K562 (cell line): ENCODE data around the gene PTPRC.

Source experiments
- EZH2 ChIP-seq: IDR thresholded peaks from 2 replicates; pipeline ENCODE4 v1.6.1; 2012; ENCODE audit warnings: low read depth, mild to moderate bottlenecking, inconsistent platforms, low read length, borderline replicate concordance
- FOSL1 ChIP-seq: fragments of 200-800 bp; sonication (Bioruptor generic); conservative IDR thresholded peaks from 2 replicates; pipeline ENCODE4 v1.6.1; 2016; ENCODE audit warnings: missing genetic modification characterization, missing compliant biosample characterization
- FOXJ3 ChIP-seq: sonication (generic); formaldehyde crosslinking; IDR thresholded peaks from 2 replicates; pipeline ENCODE4 v1.4.0; 2020; ENCODE audit warnings: mild to moderate bottlenecking, missing genetic modification reagents
- HMG20A ChIP-seq: fragments of 450-650 bp; formaldehyde crosslinking; conservative IDR thresholded peaks from 2 replicates; pipeline ENCODE4 v1.4.0; 2020; ENCODE audit warnings: mild to moderate bottlenecking, mixed read lengths
- LARP7 ChIP-seq: fragments of 450-650 bp; IDR thresholded peaks from 2 replicates; pipeline ENCODE4 v1.6.1; 2016
- MAFK ChIP-seq: IDR thresholded peaks from 2 replicates; pipeline ENCODE4 v1.6.1; 2011; ENCODE audit warnings: low read length, improper control_type of control experiment
- RB1 ChIP-seq: fragments of 450-650 bp; IDR thresholded peaks from 2 replicates; pipeline ENCODE4 v1.6.1; 2017; ENCODE audit warnings: low read depth, mild to moderate bottlenecking
- SIN3A ChIP-seq, 2 experiments: fragments of 150-350 bp in 1 of 2; IDR thresholded peaks; 2 replicates each; pipeline ENCODE4 v1.6.1; 2011 to 2016; ENCODE audit warnings: borderline replicate concordance in 2 of 2, low read depth in 2 of 2, low read length in 2 of 2, mild to moderate bottlenecking in 2 of 2, moderate library complexity in 2 of 2; ENCODE audit not compliant: control insufficient read depth in 1 of 2
- TEAD2 ChIP-seq: fragments of 450-650 bp; IDR thresholded peaks from 2 replicates; pipeline ENCODE4 v1.6.1; 2016; ENCODE audit warnings: missing genetic modification characterization, control low read depth, missing compliant biosample characterization
- ZNF12 ChIP-seq: sonication (generic); formaldehyde crosslinking; IDR thresholded peaks from 2 replicates; pipeline ENCODE4 v1.4.0; 2020; ENCODE audit warnings: mild to moderate bottlenecking, missing genetic modification reagents
- TF ChIP-seq, protein P1 (sequence below): sonication (generic); formaldehyde crosslinking; IDR thresholded peaks from 2 replicates; pipeline ENCODE4 v1.8.1; 2023; ENCODE audit warnings: missing genetic modification reagents, mild to moderate bottlenecking, borderline replicate concordance
- TF ChIP-seq, protein P2 (sequence below): sonication (generic); formaldehyde crosslinking; IDR thresholded peaks from 2 replicates; pipeline ENCODE4 v1.8.0; 2022; ENCODE audit warnings: missing genetic modification reagents, mild to moderate bottlenecking, borderline replicate concordance
- TF ChIP-seq, protein P3 (sequence below): sonication (generic); formaldehyde crosslinking; IDR thresholded peaks from 2 replicates; pipeline ENCODE4 v1.8.1; 2023; ENCODE audit warnings: mild to moderate bottlenecking, missing genetic modification reagents, moderate library complexity
- TF ChIP-seq, protein P4 (sequence below): fragments of 250-450 bp; sonication (Bioruptor Pico); IDR thresholded peaks from 2 replicates; pipeline ENCODE4 v1.4.0; 2020; ENCODE audit warnings: mild to moderate bottlenecking

DNA sequence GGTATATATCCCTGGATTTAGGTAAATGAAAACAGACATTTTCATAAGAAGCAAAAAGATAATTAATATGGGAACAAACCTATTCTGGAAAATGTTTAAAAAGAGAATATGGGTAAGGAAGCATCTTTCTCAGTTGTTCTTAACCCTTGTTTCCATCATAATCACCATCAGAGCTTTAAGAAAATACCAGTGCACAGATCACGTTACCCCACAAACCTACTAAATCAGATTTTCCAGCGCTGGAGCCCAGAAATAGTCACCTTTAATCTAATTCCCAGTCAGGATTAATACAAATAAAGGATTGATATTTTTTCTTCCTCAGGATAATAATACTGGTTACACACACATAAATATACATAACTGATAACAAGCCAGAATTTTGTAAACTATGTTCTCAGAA is 44.6 kb downstream of the PTPRC start:
- TF ChIP-seq, protein P1, sequence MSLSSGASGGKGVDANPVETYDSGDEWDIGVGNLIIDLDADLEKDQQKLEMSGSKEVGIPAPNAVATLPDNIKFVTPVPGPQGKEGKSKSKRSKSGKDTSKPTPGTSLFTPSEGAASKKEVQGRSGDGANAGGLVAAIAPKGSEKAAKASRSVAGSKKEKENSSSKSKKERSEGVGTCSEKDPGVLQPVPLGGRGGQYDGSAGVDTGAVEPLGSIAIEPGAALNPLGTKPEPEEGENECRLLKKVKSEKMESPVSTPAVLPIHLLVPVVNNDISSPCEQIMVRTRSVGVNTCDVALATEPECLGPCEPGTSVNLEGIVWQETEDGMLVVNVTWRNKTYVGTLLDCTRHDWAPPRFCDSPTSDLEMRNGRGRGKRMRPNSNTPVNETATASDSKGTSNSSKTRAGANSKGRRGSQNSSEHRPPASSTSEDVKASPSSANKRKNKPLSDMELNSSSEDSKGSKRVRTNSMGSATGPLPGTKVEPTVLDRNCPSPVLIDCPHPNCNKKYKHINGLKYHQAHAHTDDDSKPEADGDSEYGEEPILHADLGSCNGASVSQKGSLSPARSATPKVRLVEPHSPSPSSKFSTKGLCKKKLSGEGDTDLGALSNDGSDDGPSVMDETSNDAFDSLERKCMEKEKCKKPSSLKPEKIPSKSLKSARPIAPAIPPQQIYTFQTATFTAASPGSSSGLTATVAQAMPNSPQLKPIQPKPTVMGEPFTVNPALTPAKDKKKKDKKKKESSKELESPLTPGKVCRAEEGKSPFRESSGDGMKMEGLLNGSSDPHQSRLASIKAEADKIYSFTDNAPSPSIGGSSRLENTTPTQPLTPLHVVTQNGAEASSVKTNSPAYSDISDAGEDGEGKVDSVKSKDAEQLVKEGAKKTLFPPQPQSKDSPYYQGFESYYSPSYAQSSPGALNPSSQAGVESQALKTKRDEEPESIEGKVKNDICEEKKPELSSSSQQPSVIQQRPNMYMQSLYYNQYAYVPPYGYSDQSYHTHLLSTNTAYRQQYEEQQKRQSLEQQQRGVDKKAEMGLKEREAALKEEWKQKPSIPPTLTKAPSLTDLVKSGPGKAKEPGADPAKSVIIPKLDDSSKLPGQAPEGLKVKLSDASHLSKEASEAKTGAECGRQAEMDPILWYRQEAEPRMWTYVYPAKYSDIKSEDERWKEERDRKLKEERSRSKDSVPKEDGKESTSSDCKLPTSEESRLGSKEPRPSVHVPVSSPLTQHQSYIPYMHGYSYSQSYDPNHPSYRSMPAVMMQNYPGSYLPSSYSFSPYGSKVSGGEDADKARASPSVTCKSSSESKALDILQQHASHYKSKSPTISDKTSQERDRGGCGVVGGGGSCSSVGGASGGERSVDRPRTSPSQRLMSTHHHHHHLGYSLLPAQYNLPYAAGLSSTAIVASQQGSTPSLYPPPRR (CRISPR knock-in tag) = no peak
- TF ChIP-seq, protein P2, sequence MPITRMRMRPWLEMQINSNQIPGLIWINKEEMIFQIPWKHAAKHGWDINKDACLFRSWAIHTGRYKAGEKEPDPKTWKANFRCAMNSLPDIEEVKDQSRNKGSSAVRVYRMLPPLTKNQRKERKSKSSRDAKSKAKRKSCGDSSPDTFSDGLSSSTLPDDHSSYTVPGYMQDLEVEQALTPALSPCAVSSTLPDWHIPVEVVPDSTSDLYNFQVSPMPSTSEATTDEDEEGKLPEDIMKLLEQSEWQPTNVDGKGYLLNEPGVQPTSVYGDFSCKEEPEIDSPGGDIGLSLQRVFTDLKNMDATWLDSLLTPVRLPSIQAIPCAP (CRISPR knock-in tag) = no peak
- TF ChIP-seq TEAD2 (no peak), FOSL1 (no peak), HMG20A (CRISPR knock-in tag) (no peak), SIN3A (IDR thresholded peaks at IDR 0.05; ENCODE audit: borderline replicate concordance in 2 of 2, control insufficient read depth in 1 of 2, low read depth in 2 of 2, low read length in 2 of 2) (no peak), FOXJ3 (no peak), EZH2 (no peak), RB1 (no peak), ZNF12 (CRISPR knock-in tag) (no peak), LARP7 (no peak), MAFK (no peak)
- TF ChIP-seq, protein P3, sequence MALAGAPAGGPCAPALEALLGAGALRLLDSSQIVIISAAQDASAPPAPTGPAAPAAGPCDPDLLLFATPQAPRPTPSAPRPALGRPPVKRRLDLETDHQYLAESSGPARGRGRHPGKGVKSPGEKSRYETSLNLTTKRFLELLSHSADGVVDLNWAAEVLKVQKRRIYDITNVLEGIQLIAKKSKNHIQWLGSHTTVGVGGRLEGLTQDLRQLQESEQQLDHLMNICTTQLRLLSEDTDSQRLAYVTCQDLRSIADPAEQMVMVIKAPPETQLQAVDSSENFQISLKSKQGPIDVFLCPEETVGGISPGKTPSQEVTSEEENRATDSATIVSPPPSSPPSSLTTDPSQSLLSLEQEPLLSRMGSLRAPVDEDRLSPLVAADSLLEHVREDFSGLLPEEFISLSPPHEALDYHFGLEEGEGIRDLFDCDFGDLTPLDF (CRISPR knock-in tag) = no peak
- TF ChIP-seq, protein P4, sequence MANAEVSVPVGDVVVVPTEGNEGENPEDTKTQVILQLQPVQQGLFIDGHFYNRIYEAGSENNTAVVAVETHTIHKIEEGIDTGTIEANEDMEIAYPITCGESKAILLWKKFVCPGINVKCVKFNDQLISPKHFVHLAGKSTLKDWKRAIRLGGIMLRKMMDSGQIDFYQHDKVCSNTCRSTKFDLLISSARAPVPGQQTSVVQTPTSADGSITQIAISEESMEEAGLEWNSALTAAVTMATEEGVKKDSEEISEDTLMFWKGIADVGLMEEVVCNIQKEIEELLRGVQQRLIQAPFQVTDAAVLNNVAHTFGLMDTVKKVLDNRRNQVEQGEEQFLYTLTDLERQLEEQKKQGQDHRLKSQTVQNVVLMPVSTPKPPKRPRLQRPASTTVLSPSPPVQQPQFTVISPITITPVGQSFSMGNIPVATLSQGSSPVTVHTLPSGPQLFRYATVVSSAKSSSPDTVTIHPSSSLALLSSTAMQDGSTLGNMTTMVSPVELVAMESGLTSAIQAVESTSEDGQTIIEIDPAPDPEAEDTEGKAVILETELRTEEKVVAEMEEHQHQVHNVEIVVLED (CRISPR knock-in tag) = no peak
